ENCODE measurements around the gene ANKRD65. TPM values are rescaled to one million over a fixed set of nuclear protein-coding genes. Genes with fewer than 3 reads are reported as not detected.

The ANKRD65 gene
- under 0.01 and 0.14 TPM in 2 replicates for total RNA-seq

DNA sequence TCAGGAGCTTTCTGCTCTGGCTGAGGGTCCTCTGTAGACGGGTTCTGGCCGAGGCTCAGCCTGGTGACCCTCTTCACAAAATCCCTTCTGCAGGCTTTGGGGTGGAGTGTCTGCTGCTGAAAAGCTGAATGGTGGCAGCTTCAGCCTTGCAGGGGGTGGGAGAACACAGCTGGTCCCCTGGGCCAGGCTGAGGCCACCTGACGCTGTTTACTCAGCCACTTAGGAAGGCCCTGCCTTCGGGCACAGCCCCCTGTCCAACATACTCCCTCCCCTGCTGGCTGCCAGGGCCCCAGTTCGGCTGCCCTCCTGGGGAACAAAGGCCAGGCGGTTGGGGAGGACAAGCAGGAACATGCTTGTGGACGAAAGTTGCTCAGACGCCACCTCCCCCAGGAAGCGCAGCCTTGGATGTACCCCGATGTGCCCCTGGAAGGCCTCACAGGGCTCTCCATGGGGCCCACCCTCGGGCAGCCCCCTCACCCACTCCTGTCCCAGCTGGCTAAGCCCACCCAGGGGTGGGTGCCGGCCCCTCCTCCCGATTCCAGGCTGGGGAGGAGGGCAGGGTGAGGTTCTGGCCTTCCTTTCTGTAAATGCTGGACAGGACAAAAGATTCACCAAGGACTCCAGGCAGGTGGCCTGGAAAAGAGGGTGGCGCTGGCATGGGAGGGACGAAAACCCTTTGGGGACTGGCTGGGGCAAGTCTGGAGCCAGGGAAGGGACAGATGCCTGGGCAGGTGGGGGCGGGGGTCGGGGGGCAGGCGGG lies at the start of gene ANKRD65:
TSS of gene ANKRD65 (minus strand) at position 130 of the 760 bp plus-strand sequence. CDS start 271 bp downstream, outside the sequence.

DNA sequence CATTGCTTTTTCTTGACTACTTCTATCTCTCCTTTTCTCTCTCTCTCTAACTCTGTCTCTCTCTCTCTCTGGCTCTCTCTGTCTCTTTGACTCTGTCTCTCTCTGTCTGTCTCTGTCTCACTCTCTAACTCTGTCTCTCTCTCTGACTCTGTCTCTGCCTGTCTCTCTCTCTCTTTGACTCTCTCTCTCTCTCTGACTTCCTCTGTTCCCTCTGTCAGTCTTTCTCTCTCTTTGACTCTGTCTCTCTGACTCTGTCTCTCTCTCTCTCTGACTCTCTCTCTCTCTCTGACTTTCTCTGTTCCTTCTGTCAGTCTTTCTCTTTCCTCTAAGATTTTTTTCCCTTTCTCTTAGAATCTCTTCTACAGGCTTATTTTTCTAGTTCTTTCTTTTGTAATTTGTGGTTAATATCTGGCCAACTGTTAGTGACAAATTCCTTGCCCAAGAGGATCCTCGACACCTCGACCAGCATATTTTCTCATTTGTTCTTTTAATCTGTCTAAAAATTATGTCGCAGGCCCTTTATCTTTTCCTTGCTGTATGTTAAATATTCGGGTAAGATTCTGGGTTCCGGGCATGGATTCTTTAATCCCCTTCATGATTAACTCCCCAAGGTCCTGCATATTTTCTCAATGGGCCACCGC lies 28.1 kb upstream of the ANKRD65 start, which contains the start of gene ATAD3C:
TSS of gene ATAD3C (plus strand) at position 591 of the 641 bp plus-strand sequence. CDS start 995 bp downstream, outside the sequence.

DNA sequence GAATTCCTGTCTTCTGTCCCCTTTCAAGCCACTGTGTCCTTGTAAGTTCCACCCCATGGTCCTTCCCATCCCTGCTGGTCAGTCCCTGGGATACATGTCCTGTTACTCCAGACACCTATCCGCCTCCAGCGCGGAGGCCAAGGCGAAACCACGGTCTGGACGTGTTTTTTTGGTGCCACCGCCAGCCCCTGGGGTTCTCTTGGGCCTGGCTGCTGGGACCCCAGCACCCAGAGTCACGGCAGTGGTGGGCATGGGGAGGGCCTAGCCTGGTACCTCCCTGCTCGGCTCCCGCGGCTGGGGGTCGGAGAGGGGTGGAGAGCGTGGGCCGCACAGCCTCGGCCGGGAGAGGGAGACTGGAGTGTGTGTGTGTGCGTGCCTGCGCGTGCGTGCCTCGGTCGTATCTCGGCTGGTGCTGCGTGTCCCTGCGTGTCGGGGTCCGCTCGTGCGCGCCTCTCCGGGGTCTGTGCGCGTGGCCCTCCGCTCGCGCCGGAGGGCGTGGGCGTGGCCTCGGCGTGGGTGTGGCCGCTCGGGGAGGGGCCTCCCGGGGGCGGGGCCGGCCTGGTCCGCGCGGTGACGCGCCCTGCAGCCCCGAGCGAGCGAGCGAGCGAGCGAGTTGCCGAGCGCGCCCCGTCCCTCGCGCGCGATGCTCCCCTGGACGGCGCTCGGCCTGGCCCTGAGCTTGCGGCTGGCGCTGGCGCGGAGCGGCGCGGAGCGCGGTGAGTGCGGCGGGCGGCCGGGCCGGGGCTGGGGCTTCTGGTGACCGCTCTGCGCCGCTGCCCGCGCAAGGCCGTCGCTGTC lies 14.2 kb upstream of the ANKRD65 start, which contains the start of gene VWA1:
TSS of gene VWA1 (plus strand) at position 585 of the 798 bp plus-strand sequence. CDS start at position 644, 59 bp downstream.

DNA sequence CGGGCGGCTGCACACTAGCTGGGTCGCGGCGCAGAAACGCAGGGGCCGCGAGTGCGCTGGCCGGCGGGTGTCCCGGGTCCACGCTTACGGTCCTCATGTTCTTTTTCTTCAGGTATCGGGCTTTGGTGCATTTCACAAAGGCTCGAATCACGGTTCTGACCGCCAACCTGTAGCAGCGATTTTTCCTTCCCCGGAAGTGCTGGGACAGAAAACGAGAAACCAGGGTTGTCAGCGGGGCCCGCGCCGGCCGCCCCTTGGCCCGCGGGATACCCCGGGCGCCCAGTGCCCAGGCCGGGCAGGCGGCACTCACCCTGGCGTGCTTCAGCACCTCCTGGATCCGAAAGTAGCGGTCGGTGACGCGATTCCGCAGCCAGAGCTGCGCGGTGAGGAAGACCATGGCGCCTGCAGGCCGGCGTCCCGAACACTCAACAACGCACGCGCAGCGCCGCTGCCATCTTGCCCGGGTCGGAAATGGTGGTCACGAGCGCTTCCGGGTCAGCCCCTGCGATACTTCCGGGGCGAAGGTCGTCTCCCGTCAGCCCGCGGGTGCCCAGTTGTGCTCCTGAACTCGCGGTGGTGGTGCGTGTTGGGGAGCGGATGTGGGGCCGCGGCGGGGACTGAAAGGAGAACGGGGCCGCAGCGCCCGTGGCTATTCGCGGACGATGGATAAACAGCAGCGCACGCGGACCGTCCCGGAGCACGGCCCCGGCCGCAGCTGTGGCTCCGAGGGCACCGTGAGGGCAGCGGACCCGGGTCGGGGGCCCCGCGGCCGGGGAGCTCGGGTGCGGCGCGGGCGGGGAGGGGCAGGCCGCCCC lies 14.0 kb downstream of the ANKRD65 start, which contains the start of gene MRPL20:
TSS of gene MRPL20 (minus strand) at position 473 of the 815 bp plus-strand sequence. CDS start at position 397, 76 bp downstream.

DNA sequence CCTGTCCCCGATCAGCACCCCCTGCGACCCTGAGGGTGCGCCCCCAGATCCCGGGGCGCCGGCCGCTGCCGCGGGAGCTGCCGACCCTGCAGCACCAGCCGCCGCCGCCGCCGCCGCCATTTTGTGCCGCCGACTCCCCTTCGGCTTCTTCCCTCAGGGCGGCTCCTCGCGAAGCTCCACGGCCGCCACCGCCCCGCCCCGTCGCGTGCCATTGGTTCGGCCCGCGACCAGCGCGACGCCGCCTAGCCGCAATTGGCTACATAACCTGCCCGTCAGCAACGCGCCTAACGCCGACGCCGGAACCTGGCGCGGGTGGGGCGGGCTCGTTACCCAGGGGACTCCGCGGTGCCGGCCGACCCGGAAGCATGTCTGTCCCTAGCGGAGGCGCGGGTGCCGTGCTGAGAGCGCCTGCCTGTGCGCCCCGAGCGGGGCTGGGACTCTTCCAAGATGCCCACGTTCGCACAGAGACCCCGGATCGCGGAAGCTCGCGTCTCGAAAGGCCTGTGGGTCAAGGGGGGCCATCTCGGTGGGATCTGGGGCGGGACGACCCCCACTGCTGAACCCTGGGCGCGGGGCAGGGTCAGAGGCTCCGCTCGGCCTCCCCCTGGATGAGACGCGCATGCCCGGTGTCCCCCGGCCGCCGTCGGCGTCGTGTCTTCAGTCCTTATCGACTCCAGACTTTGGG lies 21.7 kb downstream of the ANKRD65 start, which contains the start of gene CCNL2:
TSS of gene CCNL2 (minus strand) at position 149 of the 685 bp plus-strand sequence. CDS start at position 120, 29 bp downstream.

GRCh38 chr1:1374929-1375662 lies 46.0 kb downstream of the ANKRD65 start, which contains the start of gene AURKAIP1:
Gene AURKAIP1, minus strand, starts transcription at chr1:1375207. Its CDS starts 451 bp downstream, at chr1:1374756.

Other genes with a start within 250 kb of the ANKRD65 start
- not detected in 2 replicates for gene TTLL10, start 247.4 kb downstream of the ANKRD65 start, total RNA-seq
- gene TNFRSF18, start 214.7 kb downstream of the ANKRD65 start, total RNA-seq: not detected in 2 replicates
- gene TNFRSF4, start 207.1 kb downstream of the ANKRD65 start, total RNA-seq: not detected in 2 replicates
- gene SDF4, start 189.3 kb downstream of the ANKRD65 start, total RNA-seq: 104 and 223 TPM in 2 replicates
- 34.4 and 38.5 TPM in 2 replicates for gene B3GALT6, start 189.0 kb downstream of the ANKRD65 start, total RNA-seq
- 0.44 and 1.3 TPM in 2 replicates for gene C1QTNF12, start 174.6 kb downstream of the ANKRD65 start, total RNA-seq
- 50.1 and 62.3 TPM in 2 replicates for gene UBE2J2, start 147.4 kb downstream of the ANKRD65 start, total RNA-seq
- gene SCNN1D, start 140.8 kb downstream of the ANKRD65 start, total RNA-seq: 0.57 and 1.3 TPM in 2 replicates
- gene ACAP3, start 113.3 kb downstream of the ANKRD65 start, total RNA-seq: 37.2 and 53.4 TPM in 2 replicates
- gene PUSL1, start 112.7 kb downstream of the ANKRD65 start, total RNA-seq: 23.0 and 37.4 TPM in 2 replicates
- 83.8 and 94.6 TPM in 2 replicates for gene INTS11, start 96.6 kb downstream of the ANKRD65 start, total RNA-seq
- gene CPTP, start 96.5 kb downstream of the ANKRD65 start, total RNA-seq: 20.8 and 28.1 TPM in 2 replicates
- 0.14 and 1.3 TPM in 2 replicates for gene TAS1R3, start 90.0 kb downstream of the ANKRD65 start, total RNA-seq
- 56.5 and 159 TPM in 2 replicates for gene DVL1, start 71.9 kb downstream of the ANKRD65 start, total RNA-seq
- 342 and 367 TPM in 2 replicates for gene MXRA8, start 62.7 kb downstream of the ANKRD65 start, total RNA-seq
- gene AURKAIP1, start 46.1 kb downstream of the ANKRD65 start, total RNA-seq: 78.1 and 134 TPM in 2 replicates
- gene CCNL2, start 21.9 kb downstream of the ANKRD65 start, total RNA-seq: 96.1 and 129 TPM in 2 replicates
- 51.9 and 91.8 TPM in 2 replicates for gene MRPL20, start 14.0 kb downstream of the ANKRD65 start, total RNA-seq
- gene VWA1, start 14.4 kb upstream of the ANKRD65 start, total RNA-seq: 5.9 and 7.9 TPM in 2 replicates
- gene ATAD3C, start 28.4 kb upstream of the ANKRD65 start, total RNA-seq: under 0.01 TPM in 1 of 2 replicates, not detected in the other
- 26.9 and 34.1 TPM in 2 replicates for gene ATAD3B, start 50.5 kb upstream of the ANKRD65 start, total RNA-seq
- 47.1 and 78.2 TPM in 2 replicates for gene ATAD3A, start 90.9 kb upstream of the ANKRD65 start, total RNA-seq
- 4.4 and 4.8 TPM in 2 replicates for gene TMEM240, start 119.3 kb upstream of the ANKRD65 start, total RNA-seq
- gene SSU72, start 153.6 kb upstream of the ANKRD65 start, total RNA-seq: 91.5 and 111 TPM in 2 replicates
- 3.4 and 3.5 TPM in 2 replicates for gene FNDC10, start 178.9 kb upstream of the ANKRD65 start, total RNA-seq
- gene MIB2, start 194.2 kb upstream of the ANKRD65 start, total RNA-seq: 39.1 and 94.3 TPM in 2 replicates
- gene MMP23B, start 210.9 kb upstream of the ANKRD65 start, total RNA-seq: 8.4 and 12.9 TPM in 2 replicates
- gene CDK11B, start 237.7 kb upstream of the ANKRD65 start, total RNA-seq: 9.2 and 9.8 TPM in 2 replicates